ENCODE measurements around the gene BTNL9. TPM values are rescaled to one million over a fixed set of nuclear protein-coding genes. Genes with fewer than 3 reads are reported as not detected.

The BTNL9 gene
- total RNA-seq, 1 experiment from 2014 or later, result 0.96 TPM

- H3K9ac ChIP-seq (ENCODE audit: extremely low read depth, insufficient read length, low read length), result no peak overlapping the region
- TF ChIP-seq CTCF (conservative IDR thresholded peaks at IDR 0.05), result no peak
- no peaks in the 10 kb centered on the region; a peak in 1 of 5 replicates for H3K9me3 Mint-ChIP-seq
- H2BK15ac ChIP-seq (ENCODE audit: low read depth, low read length), result no peak overlapping the region
- no CpG with 5 or more reads among the region's 8 CpGs for WGBS (ENCODE audit: extremely low coverage, insufficient read length, low lambda C conversion rate)
- H3K79me1 ChIP-seq (ENCODE audit: insufficient read depth, low read depth, low read length, poor library complexity, severe bottlenecking), result no peaks in the 10 kb centered on the region
- H3K23me2 ChIP-seq (ENCODE audit: insufficient read length, low read depth, low read length, poor library complexity, severe bottlenecking), result no peaks in the 10 kb centered on the region
- no peak overlapping the region for H2BK5ac ChIP-seq (ENCODE audit: insufficient read length, low read length)
- no peak overlapping the region for H2AFZ ChIP-seq (ENCODE audit: low read length)
- no peak overlapping the region for H2BK12ac ChIP-seq (ENCODE audit: insufficient read length, low read depth, low read length)
- H3K18ac ChIP-seq (ENCODE audit: insufficient read length, low read depth, low read length), result no peak overlapping the region
- H3K14ac ChIP-seq (ENCODE audit: insufficient read depth, low read length), result no peak overlapping the region
- no peak overlapping the region for H4K91ac ChIP-seq (ENCODE audit: insufficient read length, low read depth, low read length)
- no peak for DNase-seq
- H4K5ac ChIP-seq (ENCODE audit: insufficient read length, low read depth, low read length), result no peak overlapping the region
- no peaks in the 10 kb centered on the region; the same call in 1 of the 2 replicates for H3K27me3 ChIP-seq (ENCODE audit: insufficient read depth, low read length)
- H4K8ac ChIP-seq (replicated peaks; ENCODE audit: insufficient read length, low read depth, low read length), result no peak overlapping the region
- peaks cover 8 to 22% of the 10 kb centered on the region in 2 experiments for H3K4me1 Mint-ChIP-seq
- H3K27me3 Mint-ChIP-seq (ENCODE audit: low read depth), result peaks cover 39% of the 10 kb centered on the region
- no peaks in the 10 kb centered on the region for H3K9me3 ChIP-seq (ENCODE audit: control insufficient read depth, low read depth, low read length)
- no peak overlapping the region for H3K56ac ChIP-seq (ENCODE audit: insufficient read length, low read depth, low read length)
- H3K4me2 ChIP-seq (ENCODE audit: insufficient read depth, insufficient read length, low read length), result no peak overlapping the region
- H4K20me1 ChIP-seq (ENCODE audit: control insufficient read depth, insufficient read depth, insufficient read length), result no peaks in the 10 kb centered on the region
- no peaks in the 10 kb centered on the region for H3K36me3 Mint-ChIP-seq (ENCODE audit: insufficient read depth in 1 of 3, low read depth in 3 of 3)
- no peak overlapping the region for H2AK5ac ChIP-seq (ENCODE audit: insufficient read length, low read length)
- no peak overlapping the region for H3K27ac ChIP-seq (ENCODE audit: insufficient read length, low read depth, low read length)
- H3K79me2 ChIP-seq (ENCODE audit: insufficient read depth, low read length), result no peaks in the 10 kb centered on the region
- no peak overlapping the region for H3K4ac ChIP-seq (ENCODE audit: low read depth, low read length)
- H3K4me3 Mint-ChIP-seq, result no peak overlapping the region
- H2BK20ac ChIP-seq (ENCODE audit: low read depth, low read length, poor library complexity, severe bottlenecking), result no peak overlapping the region
- no peak overlapping the region for H3T11ph ChIP-seq (ENCODE audit: low read length)
- H3K23ac ChIP-seq (ENCODE audit: insufficient read length, low read depth, low read length), result no peak overlapping the region
- H2BK120ac ChIP-seq (ENCODE audit: low read depth, low read length, poor library complexity, severe bottlenecking), result no peak overlapping the region
- no peak overlapping the region for H3K27ac Mint-ChIP-seq
- no peaks in the 10 kb centered on the region for H3K4me1 ChIP-seq (ENCODE audit: insufficient read depth, low read length)
These were observed 595 bp upstream of the BTNL9 start for GRCh38 chr5:181039471-181039870.
